Hepatocyte (in vitro differentiated cells): ENCODE results near the gene SDK1. TPM values are rescaled to one million over a fixed set of nuclear protein-coding genes. Genes with fewer than 3 reads are reported as not detected.

Source experiments
- DNase-seq: peaks from one replicate; pipeline ENCODE4 v3.0.0-alpha.2; 2016; ENCODE audit warnings: low spot score
- H2AFZ ChIP-seq: fragments of 200-600 bp; sonication (generic); 2 replicates; pipeline ENCODE4 v1.6.0; 2016; ENCODE audit warnings: antibody characterized with exemption, mild to moderate bottlenecking
- H3K27ac ChIP-seq: fragments of 200-600 bp; sonication (generic); 2 replicates; pipeline ENCODE4 v1.5.1; 2016; ENCODE audit warnings: mild to moderate bottlenecking
- H3K27me3 ChIP-seq: fragments of 200-600 bp; sonication (generic); 2 replicates; pipeline ENCODE4 v1.6.1; 2016
- H3K36me3 ChIP-seq: fragments of 200-600 bp; sonication (generic); replicated peaks from 2 replicates; pipeline ENCODE4 v1.5.1; 2016; ENCODE audit warnings: low read depth; ENCODE audit not compliant: insufficient read depth
- H3K4me1 ChIP-seq: fragments of 200-600 bp; sonication (generic); 2 replicates; pipeline ENCODE4 v1.5.1; 2016; ENCODE audit warnings: mild to moderate bottlenecking, moderate library complexity; ENCODE audit not compliant: insufficient read depth
- H3K4me2 ChIP-seq: fragments of 200-600 bp; sonication (generic); 2 replicates; pipeline ENCODE4 v1.6.0; 2016
- H3K4me3 ChIP-seq: fragments of 200-600 bp; sonication (generic); 2 replicates; pipeline ENCODE4 v1.5.1; 2016; ENCODE audit warnings: mild to moderate bottlenecking
- H3K79me2 ChIP-seq: fragments of 200-600 bp; sonication (generic); 2 replicates; pipeline ENCODE4 v1.6.0; 2017; ENCODE audit warnings: mild to moderate bottlenecking
- H3K9me2 ChIP-seq: fragments of 200-600 bp; sonication (generic); replicated peaks from 2 replicates; pipeline ENCODE4 v1.6.0; 2017; ENCODE audit warnings: mild to moderate bottlenecking; ENCODE audit not compliant: insufficient read depth
- H3K9me3 ChIP-seq: fragments of 200-600 bp; sonication (generic); 2 replicates; pipeline ENCODE4 v1.5.1; 2016; ENCODE audit warnings: low read depth, mild to moderate bottlenecking
- H4K20me1 ChIP-seq: fragments of 200-600 bp; sonication (generic); 2 replicates; pipeline ENCODE4 v1.6.0; 2016; ENCODE audit warnings: mild to moderate bottlenecking; ENCODE audit not compliant: insufficient read depth, poor library complexity, severe bottlenecking
- EZH2 ChIP-seq: fragments of 200-600 bp; sonication (generic); IDR thresholded peaks from 2 replicates; pipeline ENCODE4 v1.6.1; 2016; ENCODE audit warnings: antibody characterized with exemption, mild to moderate bottlenecking, borderline replicate concordance
- EZH2phosphoT487 ChIP-seq: fragments of 200-600 bp; sonication (generic); IDR thresholded peaks from one replicate; pipeline ENCODE4 v1.6.1; 2018; ENCODE audit warnings: antibody characterized with exemption, mild to moderate bottlenecking, low read depth, moderate library complexity; ENCODE audit not compliant: unreplicated experiment, severe bottlenecking
- WGBS: methylation state at CpG from one replicate; pipeline ENCODE4 v1.1.6; 2016; ENCODE audit warnings: low lambda C conversion rate; ENCODE audit errors: missing lambda C conversion rate; 5-methylcytosine and 5-hydroxymethylcytosine counted together
- polyA plus RNA-seq: library from polyadenylated mRNA; unstranded; fragments of >200 nt; fragmentation: Nextera tagmentation; extraction: Ambion mirVana; gene quantifications from 2 replicates; pipeline ENCODE4 v1.2.1, GENCODE V29; 2016
- total RNA-seq: library from RNA; depleted of rRNA; stranded (reverse); fragments of >200 nt; gene quantifications from 2 replicates; pipeline ENCODE4 v1.2.3, GENCODE V29; 2014
- TF ChIP-seq, protein P1 (sequence below): fragments of 200-600 bp; sonication (generic); IDR thresholded peaks from 2 replicates; pipeline ENCODE4 v1.5.1; 2016; ENCODE audit warnings: antibody characterized with exemption, mild to moderate bottlenecking; ENCODE audit not compliant: poor library complexity

Gene SDK1
- total and polyA plus RNA-seq, 2 experiments from 2014 or later, result 4.3 to 10.0 TPM

DNA sequence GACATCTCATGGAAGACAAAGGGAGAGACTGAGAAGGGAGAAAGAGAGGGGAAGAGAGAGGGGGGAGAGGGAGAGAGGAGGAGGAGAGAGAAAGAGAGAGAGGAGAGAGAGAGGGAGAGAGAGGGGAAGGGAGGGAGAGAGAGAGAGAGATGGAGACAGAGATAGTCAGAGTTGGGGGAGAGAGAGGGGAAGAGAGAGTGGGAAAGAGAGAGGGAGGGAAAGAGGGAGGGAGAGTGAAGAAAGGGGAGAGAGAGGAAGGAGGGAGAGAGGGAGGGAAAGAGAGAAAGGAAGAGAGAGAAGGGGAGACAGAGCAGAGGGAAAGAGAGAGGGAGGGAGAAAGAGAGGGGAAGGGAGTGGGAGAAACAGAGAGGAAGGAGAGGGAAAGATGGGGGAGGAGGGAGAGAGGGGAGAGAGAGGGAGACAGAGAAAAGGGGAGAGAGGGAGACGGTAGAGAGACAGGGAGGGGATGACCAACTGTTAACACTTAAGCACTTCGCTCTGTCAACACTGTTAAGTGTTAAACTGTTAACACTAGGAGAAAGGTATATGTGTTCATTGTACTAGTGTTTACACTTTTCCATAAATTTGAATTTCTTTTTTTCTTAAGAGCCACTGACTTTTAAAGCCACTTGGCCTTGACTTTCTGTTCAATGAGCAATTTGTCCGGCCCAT, 21.8 kb upstream of the SDK1 start:
- Histone ChIP-seq H4K20me1 (no peaks in the 10 kb centered on the region), H3K79me2 (no peaks in the 10 kb centered on the region), H3K4me3 (no peak overlapping the region), H3K27ac (no peak overlapping the region), H3K4me1 (no peaks in the 10 kb centered on the region), H3K4me2 (no peak overlapping the region), H3K36me3 (no peaks in the 10 kb centered on the region), H2AFZ (no peak overlapping the region), H3K27me3 (no peaks in the 10 kb centered on the region), H3K9me3 (no peaks in the 10 kb centered on the region), H3K9me2 (no peaks in the 10 kb centered on the region)
- no peak for DNase-seq
- 98% methylated on average over 2 of the region's 3 CpGs for WGBS
- TF ChIP-seq EZH2phosphoT487, result no peak
- TF ChIP-seq, protein P1, sequence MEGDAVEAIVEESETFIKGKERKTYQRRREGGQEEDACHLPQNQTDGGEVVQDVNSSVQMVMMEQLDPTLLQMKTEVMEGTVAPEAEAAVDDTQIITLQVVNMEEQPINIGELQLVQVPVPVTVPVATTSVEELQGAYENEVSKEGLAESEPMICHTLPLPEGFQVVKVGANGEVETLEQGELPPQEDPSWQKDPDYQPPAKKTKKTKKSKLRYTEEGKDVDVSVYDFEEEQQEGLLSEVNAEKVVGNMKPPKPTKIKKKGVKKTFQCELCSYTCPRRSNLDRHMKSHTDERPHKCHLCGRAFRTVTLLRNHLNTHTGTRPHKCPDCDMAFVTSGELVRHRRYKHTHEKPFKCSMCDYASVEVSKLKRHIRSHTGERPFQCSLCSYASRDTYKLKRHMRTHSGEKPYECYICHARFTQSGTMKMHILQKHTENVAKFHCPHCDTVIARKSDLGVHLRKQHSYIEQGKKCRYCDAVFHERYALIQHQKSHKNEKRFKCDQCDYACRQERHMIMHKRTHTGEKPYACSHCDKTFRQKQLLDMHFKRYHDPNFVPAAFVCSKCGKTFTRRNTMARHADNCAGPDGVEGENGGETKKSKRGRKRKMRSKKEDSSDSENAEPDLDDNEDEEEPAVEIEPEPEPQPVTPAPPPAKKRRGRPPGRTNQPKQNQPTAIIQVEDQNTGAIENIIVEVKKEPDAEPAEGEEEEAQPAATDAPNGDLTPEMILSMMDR, result no peak
- no peak for TF ChIP-seq EZH2

DNA sequence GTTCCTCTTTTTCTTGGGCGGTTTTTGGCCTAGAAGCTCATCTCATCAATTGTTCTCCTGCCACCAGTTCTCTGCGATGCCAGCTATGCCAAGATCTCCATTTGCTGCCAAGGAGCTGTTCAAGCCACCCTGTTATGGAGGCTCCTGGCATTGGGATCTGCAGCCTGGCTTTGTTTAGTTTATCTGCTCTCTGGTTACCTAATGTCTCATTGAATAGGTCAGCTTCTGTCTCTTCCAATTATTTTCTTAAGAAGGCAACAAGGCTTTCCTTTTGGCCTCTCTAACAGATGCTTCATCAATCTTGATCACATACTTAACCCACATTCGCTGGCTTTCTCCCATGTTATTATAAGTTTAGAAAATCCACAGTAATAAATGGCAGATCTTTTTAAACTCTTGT, 20.6 kb upstream of the SDK1 start:
- H3K4me2 ChIP-seq, result no peak overlapping the region
- no peaks in the 10 kb centered on the region for H3K4me1 ChIP-seq
- no peak overlapping the region for H3K4me3 ChIP-seq
- TF ChIP-seq, protein P1, result no peak
- no peak for TF ChIP-seq EZH2
- no peak for TF ChIP-seq EZH2phosphoT487
- no peaks in the 10 kb centered on the region for H3K27me3 ChIP-seq
- WGBS, result 91% methylated on average over 3 of the region's 3 CpGs
- H3K79me2 ChIP-seq, result no peaks in the 10 kb centered on the region
- H2AFZ ChIP-seq, result no peak overlapping the region
- H3K27ac ChIP-seq, result no peak overlapping the region
- no peaks in the 10 kb centered on the region for H3K9me2 ChIP-seq
- H3K9me3 ChIP-seq, result no peaks in the 10 kb centered on the region
- DNase-seq, result no peak
- no peaks in the 10 kb centered on the region for H3K36me3 ChIP-seq
- no peaks in the 10 kb centered on the region for H4K20me1 ChIP-seq

- Histone ChIP-seq H3K4me1 (no peaks in the 10 kb centered on the region), H3K9me2 (no peaks in the 10 kb centered on the region), H3K27ac (no peak overlapping the region), H3K36me3 (no peaks in the 10 kb centered on the region), H3K4me3 (no peak overlapping the region), H2AFZ (no peak overlapping the region), H3K4me2 (no peak overlapping the region), H3K9me3 (no peaks in the 10 kb centered on the region), H3K27me3 (no peaks in the 10 kb centered on the region), H3K79me2 (no peaks in the 10 kb centered on the region), H4K20me1 (no peaks in the 10 kb centered on the region)
- 81% methylated on average over 10 of the region's 10 CpGs for WGBS
- DNase-seq, result no peak
- TF ChIP-seq EZH2phosphoT487 (no peak), EZH2 (no peak)
- TF ChIP-seq, protein P1, result no peak
These were observed 20.0 kb upstream of the SDK1 start for GRCh38 chr7:3280946-3281656.
